ENCODE data around the gene GPR132.

GRCh38 chr14:105053421-105053820, 11.8 kb downstream of the GPR132 start:
- no peak for TF ChIP-seq MAX (IDR thresholded peaks at IDR 0.05)
- TF ChIP-seq TAF1 (IDR thresholded peaks at IDR 0.05; ENCODE audit: low read depth) = no peak
